CD4-positive, alpha-beta T cell (primary cell): ENCODE data around the gene TRAPPC3. TPM values are rescaled to one million over a fixed set of nuclear protein-coding genes. Genes with fewer than 3 reads are reported as not detected.

ENCODE experiments used
- ATAC-seq: fragments of 200-7000 bp; cut with Tn5 transposase; one replicate; pipeline ENCODE4 v1.10.0; 2022; ENCODE audit warnings: mild to moderate bottlenecking; ENCODE audit not compliant: poor library complexity
- CTCF ChIA-PET: fragments of 350-600 bp; sonication (Branson Sonifier 250); formaldehyde crosslinking; loops from one replicate; lab custom pipeline; 2021; ENCODE audit warnings: antibody characterized with exemption, inconsistent platforms; lab: Charles Lee
- POLR2A ChIA-PET: fragments of 350-600 bp; sonication (Branson Sonifier 250); formaldehyde crosslinking; loops from one replicate; lab custom pipeline; 2021; ENCODE audit warnings: antibody characterized with exemption, inconsistent platforms; lab: Charles Lee
- DNase-seq, 14 experiments: peaks; one replicate each; pipeline ENCODE4 v3.0.0-alpha.2; 2013 to 2020; ENCODE audit warnings: mixed read lengths in 2 of 14
- H3K27ac ChIP-seq, 2 donors: one replicate each; pipeline versions ENCODE4 v1.5.1 to v1.7.0; 2013; ENCODE audit warnings: low read length in 2 of 2, low read depth in 1 of 2, mild to moderate bottlenecking in 1 of 2
- H3K27me3 ChIP-seq, 2 experiments: 1 replicate in 1 of 2; 2 replicates in 1 of 2; pipeline versions ENCODE4 v1.6.1 to v1.7.0; 2013; ENCODE audit warnings: low read length in 2 of 2, control low read depth in 1 of 2, mild to moderate bottlenecking in 1 of 2, moderate library complexity in 1 of 2; ENCODE audit not compliant: insufficient read depth in 2 of 2, control insufficient read depth in 1 of 2
- H3K36me3 ChIP-seq: one replicate; pipeline ENCODE4 v1.6.1; 2013; ENCODE audit warnings: low read length, control low read depth; ENCODE audit not compliant: insufficient read depth
- H3K4me1 ChIP-seq: one replicate; pipeline ENCODE4 v1.6.1; 2013; ENCODE audit warnings: low read length, control low read depth; ENCODE audit not compliant: insufficient read depth
- H3K4me3 ChIP-seq: one replicate; pipeline ENCODE4 v1.5.1; 2013; ENCODE audit warnings: mild to moderate bottlenecking, low read length, moderate library complexity
- H3K9me3 ChIP-seq, 2 experiments: 1 replicate in 1 of 2; 2 replicates in 1 of 2; pipeline versions ENCODE4 v1.6.1 to v1.7.0; 2013; ENCODE audit warnings: low read length in 2 of 2, mild to moderate bottlenecking in 2 of 2, control low read depth in 1 of 2, moderate library complexity in 1 of 2; ENCODE audit not compliant: control insufficient read depth in 1 of 2, insufficient read depth in 1 of 2
- H3K27ac Mint-ChIP-seq: one replicate; pipeline ENCODE4 v1.8.0; 2020; ENCODE audit warnings: mixed read lengths
- H3K27me3 Mint-ChIP-seq: one replicate; pipeline ENCODE4 v1.8.0; 2021; ENCODE audit warnings: mixed read lengths
- H3K36me3 Mint-ChIP-seq: one replicate; pipeline ENCODE4 v1.8.0; 2021; ENCODE audit warnings: low read depth, mixed read lengths
- H3K4me1 Mint-ChIP-seq: one replicate; pipeline ENCODE4 v1.8.0; 2021; ENCODE audit warnings: low read depth, mixed read lengths
- H3K4me3 Mint-ChIP-seq: one replicate; pipeline ENCODE4 v1.8.0; 2020; ENCODE audit warnings: mild to moderate bottlenecking, mixed read lengths
- H3K9me3 Mint-ChIP-seq: one replicate; pipeline ENCODE4 v1.8.0; 2020; ENCODE audit warnings: mixed read lengths
- CTCF ChIP-seq: fragments of 200-600 bp; IDR thresholded peaks from one replicate; pipeline ENCODE4 v1.8.0; 2022; ENCODE audit warnings: antibody characterized with exemption, mild to moderate bottlenecking
- intact Hi-C, 2 experiments: fragments of 100-400 bp; cut with DNase I in 1 of 2; cut with micrococcal nuclease in 1 of 2; formaldehyde crosslinking; loops; one replicate each; pipeline versions ENCODE4 v1.15.1 to v1.9.0; 2023 to 2025; cut with DNase I, micrococcal nuclease
- total RNA-seq, 174 experiments: library from RNA in 2 of 174; stranded (reverse) in 2 of 174; gene quantifications; one replicate each; pipeline ENCODE4 v1.2.3 and lab custom pipeline; 2021 to 2026

TRAPPC3 gene
- total RNA-seq, 2 experiments from 2014 or later = 18.4 to 21.3 TPM

- H3K4me3 Mint-ChIP-seq = no peak overlapping the region
- intact Hi-C loops = no loop called here
- Histone ChIP-seq H3K4me3 (no peak overlapping the region), H3K27me3 (no peaks in the 10 kb centered on the region), H3K27ac (no peak overlapping the region), H3K36me3 (no peaks in the 10 kb centered on the region), H3K9me3 (no peaks in the 10 kb centered on the region), H3K4me1 (peaks cover 15% of the 10 kb centered on the region)
- ChIA-PET CTCF (no interaction called here), POLR2A (no interaction called here)
- peaks cover 27% of the 10 kb centered on the region for H3K4me1 Mint-ChIP-seq
- no peak overlapping the region for H3K27ac Mint-ChIP-seq
- no peak for DNase-seq
- TF ChIP-seq CTCF = no peak
- H3K27me3 Mint-ChIP-seq = no peaks in the 10 kb centered on the region
- H3K9me3 Mint-ChIP-seq = no peaks in the 10 kb centered on the region
- H3K36me3 Mint-ChIP-seq = no peaks in the 10 kb centered on the region
- no peak for ATAC-seq
Observed at GRCh38 chr1:36106269-36106668, 43.0 kb downstream of the TRAPPC3 start.

GRCh38 chr1:36101546-36101945 is 47.7 kb downstream of the TRAPPC3 start:
- CTCF ChIA-PET = interaction anchor here (0.7 to 0.8 kb wide), 2 partner anchors 8 to 82 kb away, joined by 3 read pairs; no protein-coding TSS in a partner anchor
- H3K9me3 Mint-ChIP-seq = no peaks in the 10 kb centered on the region
- no peak overlapping the region for H3K4me3 ChIP-seq
- H3K9me3 ChIP-seq = no peaks in the 10 kb centered on the region
- no peak overlapping the region for H3K27ac ChIP-seq
- intact Hi-C loops = loop anchor here in 1 of 2 experiments (2.0 kb wide), 2 partner anchors 33 to 319 kb away; no protein-coding TSS in a partner anchor
- peaks cover 4% of the 10 kb centered on the region for H3K36me3 Mint-ChIP-seq
- ATAC-seq = no peak
- H3K36me3 ChIP-seq = no peaks in the 10 kb centered on the region
- no peak overlapping the region for H3K4me3 Mint-ChIP-seq
- H3K4me1 ChIP-seq = peaks cover 12% of the 10 kb centered on the region
- no peaks in the 10 kb centered on the region for H3K27me3 ChIP-seq
- POLR2A ChIA-PET = no interaction called here
- no peak for DNase-seq
- H3K27me3 Mint-ChIP-seq = no peaks in the 10 kb centered on the region
- no peak overlapping the region for H3K27ac Mint-ChIP-seq
- TF ChIP-seq CTCF = no peak
- H3K4me1 Mint-ChIP-seq = no peaks in the 10 kb centered on the region

GRCh38 chr1:36100376-36100775 is 48.9 kb downstream of the TRAPPC3 start:
- H3K4me1 ChIP-seq = peaks cover 12% of the 10 kb centered on the region
- Mint-ChIP-seq H3K36me3 (peaks cover 7% of the 10 kb centered on the region), H3K27ac (no peak overlapping the region), H3K27me3 (no peaks in the 10 kb centered on the region), H3K4me1 (no peaks in the 10 kb centered on the region), H3K9me3 (no peaks in the 10 kb centered on the region), H3K4me3 (no peak overlapping the region)
- DNase-seq = no peak
- no peaks in the 10 kb centered on the region for H3K27me3 ChIP-seq
- no peaks in the 10 kb centered on the region for H3K9me3 ChIP-seq
- H3K27ac ChIP-seq = no peak overlapping the region
- no peak for ATAC-seq
- peaks cover 10% of the 10 kb centered on the region for H3K36me3 ChIP-seq
- ChIA-PET CTCF (interaction anchor here (0.6 to 1.6 kb wide), 7 partner anchors 11 to 204 kb away, joined by 3 to 10 read pairs (median 4); partner anchors contain the start of gene TRAPPC3), POLR2A (interaction anchor here (0.8 to 1.1 kb wide), 2 partner anchors 34 to 185 kb away, joined by 3 to 6 read pairs; no protein-coding TSS in a partner anchor)
- no peak overlapping the region for H3K4me3 ChIP-seq
- intact Hi-C loops = loop anchor here in 1 of 2 experiments (2.0 kb wide), 2 partner anchors 34 to 320 kb away; no protein-coding TSS in a partner anchor
- no peak for TF ChIP-seq CTCF
